ENCODE results near the gene CHIA. TPM values are rescaled to one million over a fixed set of nuclear protein-coding genes. Genes with fewer than 3 reads are reported as not detected.

Gene CHIA
- total and polyA plus RNA-seq, 2 of the 13 experiments (the other 11 are each of a cell fraction or from before 2014, with no cell fraction given) = not detected

DNA sequence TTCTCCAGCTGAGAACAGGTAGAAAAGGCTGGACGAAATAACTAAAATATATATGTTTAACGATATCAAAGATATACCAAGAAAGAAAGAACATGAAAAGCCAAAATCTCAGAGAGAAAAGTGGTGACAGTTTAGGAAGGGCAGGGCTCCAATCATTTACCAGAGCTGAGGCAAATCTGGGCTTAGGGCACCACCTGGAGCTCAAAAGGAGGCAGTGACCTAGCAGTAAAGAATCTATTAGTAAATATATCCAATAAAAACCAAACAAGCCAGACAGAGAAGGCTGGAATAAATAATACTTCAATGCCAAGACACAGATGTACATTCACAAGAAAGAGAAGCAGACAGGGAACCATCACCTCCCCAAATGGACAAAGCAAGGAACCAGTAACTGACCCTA lies 43.5 kb downstream of the CHIA start:
- peaks cover 8% of the 10 kb centered on the region for H3K4me1 ChIP-seq (ENCODE audit: insufficient read depth, low read length)
- FAIRE-seq (peak; percentile 70), ATAC-seq (peak; percentile 83), DNase-seq (ENCODE audit: low spot score) (peak; percentile 50)
- H3K9me3 ChIP-seq (ENCODE audit: low read length) = no peaks in the 10 kb centered on the region
- WGBS (ENCODE audit: low lambda C conversion rate) = 0% methylated on average over 2 of the region's 2 CpGs
- ChIA-PET CTCF (ENCODE audit: low intra/inter-chr PET ratio, low total read pairs) (interaction anchor here (0.5 to 2.7 kb wide), 6 partner anchors 111 to 551 kb away, joined by 3 to 77 read pairs (median 4); no protein-coding TSS in a partner anchor), POLR2A (interaction anchor here (1.7 kb wide), 1 partner anchor 111 kb away, joined by 6 read pairs; no protein-coding TSS in a partner anchor)
- no peak overlapping the region for H3K4me2 ChIP-seq (ENCODE audit: low read depth, low read length)
- H3K36me3 ChIP-seq (replicated peaks in 1 of 2; ENCODE audit: control insufficient read depth in 1 of 2, insufficient read depth in 2 of 2, low read length in 2 of 2) = no peaks in the 10 kb centered on the region
- no peaks in the 10 kb centered on the region for H3K79me2 ChIP-seq (ENCODE audit: insufficient read depth, low read length)
- no peak overlapping the region for H3K9ac ChIP-seq (ENCODE audit: insufficient read depth, low read depth, low read length)
- no peak overlapping the region for H3K27ac ChIP-seq (ENCODE audit: extremely low read length, insufficient read depth, low read length)
- no peak overlapping the region for H3K4me3 ChIP-seq (replicated peaks in 1 of 3; ENCODE audit: insufficient read depth in 1 of 3, low read depth in 2 of 3, low read length in 3 of 3)
- H4K20me1 ChIP-seq (ENCODE audit: insufficient read depth, low read length) = no peaks in the 10 kb centered on the region
- no TSS peak for BruUV-seq (replicated peaks)
- intact Hi-C loops (cut with micrococcal nuclease; ENCODE audit: unreplicated experiment) (loop anchor here (1.0 to 10.0 kb wide), 4 partner anchors 47 to 301 kb away; partner anchors contain the start of genes CEPT1 and DRAM2), in situ Hi-C loops (cut with HindIII; ENCODE audit: extremely low pct_ligation_motif_present, low pct_unique_long_range_greater_than_20kb) (loop anchor here (5.0 kb wide), 1 partner anchor 112 kb away; no protein-coding TSS in a partner anchor)
- H2AFZ ChIP-seq (ENCODE audit: low read length) = no peak overlapping the region
- no peaks in the 10 kb centered on the region; a peak in 1 of 5 replicates for H3K27me3 ChIP-seq (ENCODE audit: control insufficient read depth in 1 of 2, insufficient read depth in 2 of 2, low read length in 2 of 2)
- TF ChIP-seq SMC3 (IDR thresholded peaks at IDR 0.05; ENCODE audit: low read length) = peak; percentile 98
- TF ChIP-seq, protein P1, sequence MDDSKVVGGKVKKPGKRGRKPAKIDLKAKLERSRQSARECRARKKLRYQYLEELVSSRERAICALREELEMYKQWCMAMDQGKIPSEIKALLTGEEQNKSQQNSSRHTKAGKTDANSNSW (CRISPR knock-in tag; IDR thresholded peaks at IDR 0.05; ENCODE audit: borderline replicate concordance) = no peak
- TF ChIP-seq, protein P2, sequence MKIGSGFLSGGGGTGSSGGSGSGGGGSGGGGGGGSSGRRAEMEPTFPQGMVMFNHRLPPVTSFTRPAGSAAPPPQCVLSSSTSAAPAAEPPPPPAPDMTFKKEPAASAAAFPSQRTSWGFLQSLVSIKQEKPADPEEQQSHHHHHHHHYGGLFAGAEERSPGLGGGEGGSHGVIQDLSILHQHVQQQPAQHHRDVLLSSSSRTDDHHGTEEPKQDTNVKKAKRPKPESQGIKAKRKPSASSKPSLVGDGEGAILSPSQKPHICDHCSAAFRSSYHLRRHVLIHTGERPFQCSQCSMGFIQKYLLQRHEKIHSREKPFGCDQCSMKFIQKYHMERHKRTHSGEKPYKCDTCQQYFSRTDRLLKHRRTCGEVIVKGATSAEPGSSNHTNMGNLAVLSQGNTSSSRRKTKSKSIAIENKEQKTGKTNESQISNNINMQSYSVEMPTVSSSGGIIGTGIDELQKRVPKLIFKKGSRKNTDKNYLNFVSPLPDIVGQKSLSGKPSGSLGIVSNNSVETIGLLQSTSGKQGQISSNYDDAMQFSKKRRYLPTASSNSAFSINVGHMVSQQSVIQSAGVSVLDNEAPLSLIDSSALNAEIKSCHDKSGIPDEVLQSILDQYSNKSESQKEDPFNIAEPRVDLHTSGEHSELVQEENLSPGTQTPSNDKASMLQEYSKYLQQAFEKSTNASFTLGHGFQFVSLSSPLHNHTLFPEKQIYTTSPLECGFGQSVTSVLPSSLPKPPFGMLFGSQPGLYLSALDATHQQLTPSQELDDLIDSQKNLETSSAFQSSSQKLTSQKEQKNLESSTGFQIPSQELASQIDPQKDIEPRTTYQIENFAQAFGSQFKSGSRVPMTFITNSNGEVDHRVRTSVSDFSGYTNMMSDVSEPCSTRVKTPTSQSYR (CRISPR knock-in tag; IDR thresholded peaks at IDR 0.05; ENCODE audit: borderline replicate concordance) = no peak
- TF ChIP-seq MBD4 (IDR thresholded peaks at IDR 0.05; ENCODE audit: borderline replicate concordance, low read length) = no peak
- TF ChIP-seq SRSF1 (optimal IDR thresholded peaks at IDR 0.05; ENCODE audit: low read depth, low read length) = no peak
- peak; percentile 97 for TF ChIP-seq STAG1 (CRISPR knock-in tag; IDR thresholded peaks at IDR 0.05)
- TF ChIP-seq ZNF761 (CRISPR knock-in tag; conservative IDR thresholded peaks at IDR 0.05) = no peak
- no peak for TF ChIP-seq TEAD3 (CRISPR knock-in tag; optimal IDR thresholded peaks at IDR 0.05; ENCODE audit: borderline replicate concordance)
- TF ChIP-seq KLF13 (CRISPR knock-in tag; IDR thresholded peaks at IDR 0.05) = no peak
- TF ChIP-seq NR3C1 (CRISPR knock-in tag; IDR thresholded peaks at IDR 0.05) = no peak
- TF ChIP-seq ZNF354B (CRISPR knock-in tag; IDR thresholded peaks at IDR 0.05) = no peak
- TF ChIP-seq ZNF101 (CRISPR knock-in tag; IDR thresholded peaks at IDR 0.05; ENCODE audit: borderline replicate concordance, low read depth) = no peak
- no peak for TF ChIP-seq ZNF83 (CRISPR knock-in tag; IDR thresholded peaks at IDR 0.05; ENCODE audit: borderline replicate concordance)
- TF ChIP-seq ARNTL (CRISPR knock-in tag; IDR thresholded peaks at IDR 0.05) = no peak
- TF ChIP-seq, protein P3, sequence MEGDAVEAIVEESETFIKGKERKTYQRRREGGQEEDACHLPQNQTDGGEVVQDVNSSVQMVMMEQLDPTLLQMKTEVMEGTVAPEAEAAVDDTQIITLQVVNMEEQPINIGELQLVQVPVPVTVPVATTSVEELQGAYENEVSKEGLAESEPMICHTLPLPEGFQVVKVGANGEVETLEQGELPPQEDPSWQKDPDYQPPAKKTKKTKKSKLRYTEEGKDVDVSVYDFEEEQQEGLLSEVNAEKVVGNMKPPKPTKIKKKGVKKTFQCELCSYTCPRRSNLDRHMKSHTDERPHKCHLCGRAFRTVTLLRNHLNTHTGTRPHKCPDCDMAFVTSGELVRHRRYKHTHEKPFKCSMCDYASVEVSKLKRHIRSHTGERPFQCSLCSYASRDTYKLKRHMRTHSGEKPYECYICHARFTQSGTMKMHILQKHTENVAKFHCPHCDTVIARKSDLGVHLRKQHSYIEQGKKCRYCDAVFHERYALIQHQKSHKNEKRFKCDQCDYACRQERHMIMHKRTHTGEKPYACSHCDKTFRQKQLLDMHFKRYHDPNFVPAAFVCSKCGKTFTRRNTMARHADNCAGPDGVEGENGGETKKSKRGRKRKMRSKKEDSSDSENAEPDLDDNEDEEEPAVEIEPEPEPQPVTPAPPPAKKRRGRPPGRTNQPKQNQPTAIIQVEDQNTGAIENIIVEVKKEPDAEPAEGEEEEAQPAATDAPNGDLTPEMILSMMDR (CRISPR knock-in tag; IDR thresholded peaks at IDR 0.05) = peak; percentile 84
- TF ChIP-seq, protein P4, sequence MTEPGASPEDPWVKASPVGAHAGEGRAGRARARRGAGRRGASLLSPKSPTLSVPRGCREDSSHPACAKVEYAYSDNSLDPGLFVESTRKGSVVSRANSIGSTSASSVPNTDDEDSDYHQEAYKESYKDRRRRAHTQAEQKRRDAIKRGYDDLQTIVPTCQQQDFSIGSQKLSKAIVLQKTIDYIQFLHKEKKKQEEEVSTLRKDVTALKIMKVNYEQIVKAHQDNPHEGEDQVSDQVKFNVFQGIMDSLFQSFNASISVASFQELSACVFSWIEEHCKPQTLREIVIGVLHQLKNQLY (CRISPR knock-in tag; IDR thresholded peaks at IDR 0.05) = no peak
- TF ChIP-seq BORCS8-MEF2B (CRISPR knock-in tag; IDR thresholded peaks at IDR 0.05) = no peak
- TF ChIP-seq FOXO1 (CRISPR knock-in tag; IDR thresholded peaks at IDR 0.05) = no peak
- no peak for TF ChIP-seq ZNF382 (CRISPR knock-in tag; IDR thresholded peaks at IDR 0.05; ENCODE audit: borderline replicate concordance)
- TF ChIP-seq ZNF737 (CRISPR knock-in tag; IDR thresholded peaks at IDR 0.05; ENCODE audit: borderline replicate concordance) = no peak
- no peak for TF ChIP-seq NR2F2 (IDR thresholded peaks at IDR 0.05; ENCODE audit: borderline replicate concordance, low read depth)
- TF ChIP-seq RAD21 (CRISPR knock-in tag; IDR thresholded peaks at IDR 0.05) = peak; percentile 88

All from HepG2 (cell line).